ENCODE measurements around the gene PRIMA1. TPM values are rescaled to one million over a fixed set of nuclear protein-coding genes. Genes with fewer than 3 reads are reported as not detected.
"Not testable (repeated sequence)": the region's sequence is repeated elsewhere in the genome, so short reads cannot be mapped to it uniquely, and the experiment has no call there.

PRIMA1 gene
- total RNA-seq, 3 donors from 2014 or later = 1.6 to 46.4 (median 3.0) TPM

GRCh38 chr14:93818857-93819256 lies 30.6 kb upstream of the PRIMA1 start:
- peaks cover 11% of the 10 kb centered on the region for H3K9me3 ChIP-seq
- no peak for DNase-seq
- no peaks in the 10 kb centered on the region for H3K4me1 ChIP-seq (ENCODE audit: low read depth)
- intact Hi-C loops (cut with DNase I, micrococcal nuclease) = no loop called here
- H3K36me3 ChIP-seq (ENCODE audit: low read depth) = no peaks in the 10 kb centered on the region
- ATAC-seq = no peak
- no peak for TF ChIP-seq CTCF (IDR thresholded peaks at IDR 0.05)
- no peak overlapping the region for H3K4me3 ChIP-seq

GRCh38 chr14:93811676-93812075 lies 23.4 kb upstream of the PRIMA1 start:
- H3K4me1 ChIP-seq (ENCODE audit: low read depth) = no peaks in the 10 kb centered on the region
- TF ChIP-seq CTCF (IDR thresholded peaks at IDR 0.05) = no peak
- H3K36me3 ChIP-seq (ENCODE audit: low read depth) = no peaks in the 10 kb centered on the region
- no peak overlapping the region for H3K4me3 ChIP-seq
- H3K9me3 ChIP-seq = peaks cover 11% of the 10 kb centered on the region
- ATAC-seq (no peak), DNase-seq (no peak)
- intact Hi-C loops (cut with DNase I, micrococcal nuclease) = no loop called here

- no peak for ATAC-seq
- H3K4me3 ChIP-seq = no peak overlapping the region
- H3K36me3 ChIP-seq (ENCODE audit: low read depth) = no peaks in the 10 kb centered on the region
- intact Hi-C loops (cut with DNase I, micrococcal nuclease) = no loop called here
- peaks cover 11% of the 10 kb centered on the region for H3K9me3 ChIP-seq
- no peak for TF ChIP-seq CTCF (IDR thresholded peaks at IDR 0.05)
- no peaks in the 10 kb centered on the region for H3K4me1 ChIP-seq (ENCODE audit: low read depth)
- DNase-seq = no peak
Measured at GRCh38 chr14:93811020-93811419, 22.7 kb upstream of the PRIMA1 start.

- H3K9me3 ChIP-seq; ATAC-seq; intact Hi-C loops (cut with DNase I, micrococcal nuclease); H3K4me3 ChIP-seq; H3K36me3 ChIP-seq (ENCODE audit: low read depth); DNase-seq; H3K4me1 ChIP-seq (ENCODE audit: low read depth): not testable (repeated sequence)
Measured at GRCh38 chr14:93809491-93810420, 21.5 kb upstream of the PRIMA1 start.

- no peak for TF ChIP-seq CTCF (IDR thresholded peaks at IDR 0.05)
- no peaks in the 10 kb centered on the region for H3K4me1 ChIP-seq (ENCODE audit: low read depth)
- intact Hi-C loops (cut with DNase I, micrococcal nuclease) = no loop called here
- no peaks in the 10 kb centered on the region for H3K9me3 ChIP-seq
- ATAC-seq (no peak), DNase-seq (no peak)
- no peak overlapping the region for H3K4me3 ChIP-seq
- H3K36me3 ChIP-seq (ENCODE audit: low read depth) = no peaks in the 10 kb centered on the region
Measured at GRCh38 chr14:93804654-93805053, 16.4 kb upstream of the PRIMA1 start.

Data from mucosa of descending colon (tissue), 3 donors.